Caco-2 (cell line): ENCODE results near the gene SCN1B. TPM values are rescaled to one million over a fixed set of nuclear protein-coding genes. Genes with fewer than 3 reads are reported as not detected.

ENCODE experiments used
- BruUV-seq: library from RNA; stranded (reverse); fragments of 400-500 nt; replicated peaks from 2 replicates; lab custom pipeline; 2021; lab: Mats Ljungman, UMichigan
- CTCF ChIA-PET: fragments of 300-600 bp; sonication (Branson Sonifier 250); formaldehyde crosslinking; loops from one replicate; lab custom pipeline; 2022; ENCODE audit warnings: antibody characterized with exemption; lab: Charles Lee
- POLR2A ChIA-PET: fragments of 300-600 bp; sonication (Branson Sonifier 250); formaldehyde crosslinking; loops from one replicate; lab custom pipeline; 2022; ENCODE audit warnings: antibody characterized with exemption; lab: Charles Lee
- DNase-seq, 2 experiments: peaks; one replicate each; pipeline versions ENCODE4 v3.0.0 to v3.0.0-alpha.2; 2020 to 2022
- H3K27me3 ChIP-seq: replicated peaks from 2 replicates; pipeline ENCODE4 v1.6.0; 2011; ENCODE audit warnings: low read length; ENCODE audit not compliant: control insufficient read depth, insufficient read depth
- H3K36me3 ChIP-seq: 2 replicates; pipeline ENCODE4 v1.5.1; 2011; ENCODE audit warnings: low read length; ENCODE audit not compliant: control insufficient read depth, insufficient read depth
- H3K4me1 ChIP-seq: fragments of 250-450 bp; sonication (Bioruptor Pico); 2 replicates; pipeline ENCODE4 v1.5.1; 2020; ENCODE audit warnings: mild to moderate bottlenecking
- H3K4me3 ChIP-seq: 2 replicates; pipeline ENCODE4 v1.5.1; 2011; ENCODE audit warnings: low read depth, mild to moderate bottlenecking, control low read depth, low read length
- H3K9me3 ChIP-seq: fragments of 250-450 bp; sonication (Bioruptor Pico); 2 replicates; pipeline ENCODE4 v1.5.1; 2020; ENCODE audit warnings: mild to moderate bottlenecking, moderate library complexity
- H3K27ac Mint-ChIP-seq: one replicate; pipeline ENCODE4 v1.8.0; 2022; ENCODE audit warnings: mixed read lengths; ENCODE audit not compliant: unreplicated experiment
- H3K27me3 Mint-ChIP-seq: one replicate; pipeline ENCODE4 v1.8.0; 2022; ENCODE audit warnings: mixed read lengths; ENCODE audit not compliant: insufficient read depth, unreplicated experiment
- H3K36me3 Mint-ChIP-seq: one replicate; pipeline ENCODE4 v1.8.0; 2022; ENCODE audit warnings: mild to moderate bottlenecking, mixed read lengths; ENCODE audit not compliant: insufficient read depth, unreplicated experiment
- H3K4me1 Mint-ChIP-seq: one replicate; pipeline ENCODE4 v1.8.0; 2022; ENCODE audit warnings: low read depth, mixed read lengths; ENCODE audit not compliant: unreplicated experiment
- H3K4me3 Mint-ChIP-seq: one replicate; pipeline ENCODE4 v1.8.0; 2022; ENCODE audit warnings: mild to moderate bottlenecking, moderate library complexity, mixed read lengths; ENCODE audit not compliant: unreplicated experiment
- H3K9me3 Mint-ChIP-seq: one replicate; pipeline ENCODE4 v1.8.0; 2022; ENCODE audit warnings: mixed read lengths; ENCODE audit not compliant: unreplicated experiment
- CTCF ChIP-seq, 2 experiments: fragments of 200-600 bp in 1 of 2; IDR thresholded peaks; 1 replicate in 1 of 2; 2 replicates in 1 of 2; pipeline versions ENCODE4 v1.5.1 to v1.8.0; 2011 to 2022; ENCODE audit warnings: antibody characterized with exemption in 1 of 2, control low read depth in 1 of 2, inconsistent platforms in 1 of 2, low read depth in 1 of 2, low read length in 1 of 2, mild to moderate bottlenecking in 1 of 2, moderate library complexity in 1 of 2; ENCODE audit not compliant: insufficient read depth in 1 of 2, severe bottlenecking in 1 of 2, unreplicated experiment in 1 of 2
- intact Hi-C: fragments of 100-400 bp; cut with micrococcal nuclease; formaldehyde crosslinking; loops from one replicate; pipeline ENCODE4 v1.10.0; 2022; ENCODE audit not compliant: unreplicated experiment
- total RNA-seq: library from RNA; stranded (reverse); gene quantifications from 2 replicates; pipeline ENCODE4 v1.2.3, GENCODE V29; 2022

The SCN1B gene
- total RNA-seq, 1 experiment from 2014 or later: 1.7 TPM

GRCh38 chr19:35076657-35077056 lies 46.4 kb downstream of the SCN1B start:
- no peaks in the 10 kb centered on the region for H3K36me3 Mint-ChIP-seq
- no peaks in the 10 kb centered on the region; the same call in 1 of the 2 replicates for H3K27me3 ChIP-seq
- no peak overlapping the region for H3K4me3 ChIP-seq
- no peak for TF ChIP-seq CTCF (IDR thresholded peaks at IDR 0.05; ENCODE audit: insufficient read depth in 1 of 2, low read depth in 1 of 2, low read length in 1 of 2, severe bottlenecking in 1 of 2, unreplicated experiment in 1 of 2)
- ChIA-PET CTCF (no interaction called here), POLR2A (no interaction called here)
- H3K9me3 Mint-ChIP-seq: no peaks in the 10 kb centered on the region
- H3K9me3 ChIP-seq: no peaks in the 10 kb centered on the region
- no peak overlapping the region for H3K4me3 Mint-ChIP-seq
- H3K4me1 ChIP-seq: no peaks in the 10 kb centered on the region
- peaks cover 2% of the 10 kb centered on the region for H3K27me3 Mint-ChIP-seq
- no TSS peak for BruUV-seq
- no peaks in the 10 kb centered on the region for H3K4me1 Mint-ChIP-seq
- H3K36me3 ChIP-seq: no peaks in the 10 kb centered on the region
- no peak overlapping the region for H3K27ac Mint-ChIP-seq
- intact Hi-C loops: no loop called here
- DNase-seq: no peak

GRCh38 chr19:35077411-35078223 lies 47.3 kb downstream of the SCN1B start:
- Histone ChIP-seq H3K4me1 (no peaks in the 10 kb centered on the region), H3K36me3 (no peaks in the 10 kb centered on the region), H3K9me3 (no peaks in the 10 kb centered on the region), H3K27me3 (no peaks in the 10 kb centered on the region; the same call in 1 of the 2 replicates), H3K4me3 (no peak overlapping the region)
- no peaks in the 10 kb centered on the region for H3K9me3 Mint-ChIP-seq
- intact Hi-C loops: no loop called here
- DNase-seq: no peak
- no peak overlapping the region for H3K4me3 Mint-ChIP-seq
- ChIA-PET POLR2A (no interaction called here), CTCF (no interaction called here)
- no peak overlapping the region for H3K27ac Mint-ChIP-seq
- H3K27me3 Mint-ChIP-seq: peaks cover 2% of the 10 kb centered on the region
- no TSS peak for BruUV-seq
- no peak for TF ChIP-seq CTCF (IDR thresholded peaks at IDR 0.05; ENCODE audit: insufficient read depth in 1 of 2, low read depth in 1 of 2, low read length in 1 of 2, severe bottlenecking in 1 of 2, unreplicated experiment in 1 of 2)
- no peaks in the 10 kb centered on the region for H3K4me1 Mint-ChIP-seq
- no peaks in the 10 kb centered on the region for H3K36me3 Mint-ChIP-seq

- ChIA-PET CTCF (no interaction called here), POLR2A (no interaction called here)
- Histone ChIP-seq H3K4me1 (0 out of 2 replicates have a peak, but pooled peaks cover 4% of the 10 kb centered on the region), H3K4me3 (no peak overlapping the region), H3K36me3 (no peaks in the 10 kb centered on the region), H3K9me3 (no peaks in the 10 kb centered on the region), H3K27me3 (no peaks in the 10 kb centered on the region; the same call in 1 of the 2 replicates)
- H3K36me3 Mint-ChIP-seq: no peaks in the 10 kb centered on the region
- intact Hi-C loops: no loop called here
- H3K4me1 Mint-ChIP-seq: no peaks in the 10 kb centered on the region
- H3K4me3 Mint-ChIP-seq: no peak overlapping the region
- no peak for DNase-seq
- no peak for TF ChIP-seq CTCF (IDR thresholded peaks at IDR 0.05; ENCODE audit: insufficient read depth in 1 of 2, low read depth in 1 of 2, low read length in 1 of 2, severe bottlenecking in 1 of 2, unreplicated experiment in 1 of 2)
- no peaks in the 10 kb centered on the region for H3K9me3 Mint-ChIP-seq
- H3K27me3 Mint-ChIP-seq: peaks cover 2% of the 10 kb centered on the region
- H3K27ac Mint-ChIP-seq: no peak overlapping the region
- BruUV-seq: no TSS peak
Measured at GRCh38 chr19:35079826-35080225, 49.6 kb downstream of the SCN1B start.
